ENCODE results near the gene HDAC4.

GRCh38 chr2:239269916-239270315, 130.9 kb downstream of the HDAC4 start:
- TF ChIP-seq CTCF (IDR thresholded peaks at IDR 0.05) (no peak), POLR2A (IDR thresholded peaks at IDR 0.05) (no peak)

All from stomach (tissue), 4 donors.